Superior temporal gyrus (tissue), 1 donor: ENCODE results near the gene IVD.

Experiments
- DNase-seq: peaks from one replicate; pipeline ENCODE4 v3.0.0-alpha.2; 2016; ENCODE audit errors: extremely low spot score

IVD gene

DNA sequence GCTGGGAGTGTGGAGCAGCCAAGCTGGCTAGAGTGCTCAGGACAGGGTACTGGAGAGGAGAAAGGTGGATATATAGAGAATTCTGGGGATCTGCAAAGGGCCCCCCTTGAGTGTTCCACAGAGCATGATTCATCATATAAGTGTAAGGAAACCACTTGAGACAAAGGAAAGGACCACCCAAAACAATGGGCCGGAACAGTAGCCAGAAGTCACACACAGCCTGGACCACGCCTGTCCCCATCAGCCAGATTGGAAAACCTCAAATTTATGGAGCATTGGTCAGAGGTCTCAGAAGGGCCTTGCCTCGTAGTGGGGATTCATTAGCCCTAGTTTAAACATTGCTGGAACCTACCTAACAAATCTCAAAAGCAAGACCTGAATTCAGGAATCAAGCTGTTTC is 28.0 kb upstream of the IVD start:
- no peak for DNase-seq

- DNase-seq: no peak
Observed at GRCh38 chr15:40379374-40379773, 26.2 kb upstream of the IVD start.

- no peak for DNase-seq
Observed at GRCh38 chr15:40379853-40380252, 25.7 kb upstream of the IVD start.

DNA sequence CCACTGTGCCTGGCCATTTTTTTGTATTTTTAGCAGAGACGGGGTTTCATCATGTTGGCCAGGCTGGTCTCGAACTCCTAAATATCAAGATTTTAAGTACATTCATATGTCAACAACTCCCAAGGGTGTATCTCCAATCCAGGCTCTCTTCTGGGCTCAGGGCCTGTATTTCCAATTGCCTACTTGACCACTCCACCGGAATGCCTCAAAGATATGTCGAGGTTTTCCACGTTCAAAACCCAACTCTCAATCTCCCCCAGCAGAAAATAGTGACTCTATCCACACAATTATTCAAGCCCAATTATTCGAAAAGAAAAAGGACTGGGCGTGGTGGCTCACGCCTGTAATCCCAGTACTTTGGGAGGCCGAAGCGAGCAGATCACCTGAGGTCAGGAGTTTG is 25.0 kb upstream of the IVD start:
- DNase-seq: no peak

GRCh38 chr15:40381818-40382529 is 23.6 kb upstream of the IVD start:
- DNase-seq: no peak

GRCh38 chr15:40382580-40383456 is 22.8 kb upstream of the IVD start, which contains the start of gene KNSTRN:
Gene KNSTRN (plus strand): TSS chr15:40382721. CDS start chr15:40382836, 115 bp downstream.
- DNase-seq: peak; percentile 96

- no peak for DNase-seq
Observed at GRCh38 chr15:40386480-40386879, 19.1 kb upstream of the IVD start.

DNA sequence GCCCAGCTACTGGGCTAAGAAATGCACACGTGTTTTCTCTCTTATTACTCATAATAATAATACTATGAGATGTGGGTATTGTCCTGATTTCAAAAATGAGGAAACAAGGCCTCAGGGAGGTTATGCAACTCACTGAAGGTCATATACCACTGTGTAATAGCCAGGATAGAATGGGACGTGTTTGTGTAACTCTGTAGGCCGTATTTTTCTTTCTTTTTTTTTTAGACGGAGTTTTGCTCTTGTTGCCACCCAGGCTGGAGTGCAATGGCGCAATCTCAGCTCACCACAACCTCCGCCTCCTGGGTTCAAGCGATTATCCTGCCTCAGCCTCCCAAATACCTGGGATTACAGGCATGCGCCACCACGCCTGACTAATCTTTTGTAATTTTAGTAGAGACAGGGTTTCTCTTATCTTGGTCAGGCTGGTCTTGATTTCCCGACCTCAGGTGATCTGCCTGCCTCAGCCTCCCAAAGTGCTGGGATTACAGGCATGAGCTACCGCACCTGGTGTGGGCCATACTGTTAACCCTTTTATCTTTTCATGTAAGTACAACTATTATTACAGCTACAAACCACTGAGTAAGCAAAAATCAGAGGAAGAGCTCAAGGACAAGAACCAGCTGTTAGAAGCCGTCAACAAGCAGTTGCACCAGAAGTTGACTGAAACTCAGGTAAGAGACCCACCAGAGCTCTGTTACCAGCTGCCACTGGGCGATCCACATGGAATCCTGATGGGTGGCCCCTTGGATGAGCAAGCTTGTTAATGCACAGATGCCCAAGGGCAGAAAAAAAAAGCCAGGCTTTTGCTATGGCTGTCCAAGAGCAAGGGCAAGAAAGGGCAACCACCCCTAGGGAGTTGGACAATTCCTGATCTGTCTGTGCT is 16.4 kb upstream of the IVD start:
- DNase-seq: no peak

GRCh38 chr15:40389824-40390595 is 15.6 kb upstream of the IVD start:
- DNase-seq: no peak

- no peak for DNase-seq
Observed at GRCh38 chr15:40392986-40393948, 12.3 kb upstream of the IVD start.

DNA sequence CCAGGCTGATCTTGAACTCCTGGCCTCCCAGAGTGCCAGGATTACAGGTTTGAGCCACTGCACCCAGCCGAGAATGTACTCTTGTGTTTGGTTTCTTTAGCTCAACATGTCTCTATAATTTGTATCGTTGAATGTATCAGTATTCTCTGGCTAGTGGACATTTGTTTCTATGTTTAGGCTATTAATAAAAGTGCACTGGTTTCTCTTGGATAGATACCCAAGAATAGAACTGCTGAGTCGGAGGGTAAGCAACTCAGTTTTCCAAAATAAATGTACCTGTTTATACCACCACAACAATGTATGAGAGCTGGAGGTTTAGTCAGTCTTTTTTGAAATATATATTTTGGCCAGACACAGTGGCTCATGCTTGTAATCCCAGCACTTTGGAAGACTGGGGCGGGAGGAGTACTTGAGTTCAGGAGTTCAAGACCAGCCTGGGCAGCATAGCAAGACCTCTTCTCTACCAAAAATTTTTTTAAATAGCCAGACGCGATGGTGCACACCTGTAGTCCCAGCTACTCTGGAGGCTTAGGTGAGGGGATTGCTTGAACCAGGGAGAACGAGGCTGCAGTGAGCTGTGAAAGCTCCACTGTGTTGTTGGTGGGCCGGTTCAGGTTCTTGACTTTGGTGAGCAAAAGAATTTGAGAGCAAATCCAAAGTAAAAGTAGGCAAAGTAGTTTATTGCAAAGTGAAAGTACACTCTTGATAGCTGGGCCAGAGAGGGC is 7.7 kb upstream of the IVD start:
- DNase-seq: no peak

DNA sequence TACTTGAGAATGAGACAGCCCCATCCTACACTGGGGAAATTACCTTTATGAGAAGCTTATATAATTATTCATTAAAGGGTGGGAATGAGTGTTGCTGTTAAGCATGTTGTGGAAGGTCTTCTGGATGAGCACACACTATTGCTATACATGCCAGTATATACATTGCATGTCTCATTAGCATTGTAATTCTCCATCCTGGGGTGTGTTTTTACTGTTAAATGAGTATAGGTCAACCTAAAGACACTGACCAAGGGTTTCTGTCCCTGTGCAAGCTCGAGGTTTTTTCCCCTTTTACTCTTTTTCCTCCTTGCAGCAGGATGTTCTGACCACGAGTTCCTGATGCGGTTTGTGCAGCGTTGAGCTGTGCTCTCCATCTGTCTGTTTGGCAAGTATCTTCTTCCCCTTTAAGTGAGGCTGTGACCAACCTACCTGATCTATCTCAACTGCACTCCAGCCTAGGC is 7.2 kb upstream of the IVD start:
- peak; percentile 37 for DNase-seq

DNA sequence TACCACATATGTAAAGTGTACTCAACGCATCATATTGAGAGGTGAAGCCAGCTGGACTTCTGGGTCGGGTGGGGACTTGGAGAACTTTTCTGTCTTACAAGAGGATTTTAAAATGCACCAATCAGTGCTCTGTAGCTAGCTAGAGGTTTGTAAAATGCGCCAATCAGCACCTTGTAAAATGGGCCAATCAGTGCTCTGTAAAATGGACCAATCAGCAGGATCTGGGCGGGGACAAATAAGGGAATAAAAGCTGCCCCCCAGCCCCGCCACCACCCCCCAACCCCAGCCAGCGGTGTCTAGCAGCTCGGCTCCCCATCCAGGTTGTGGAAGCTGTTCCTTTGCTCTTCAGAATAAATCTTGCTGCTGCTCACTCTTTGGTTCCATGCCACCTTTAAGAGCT is 6.2 kb upstream of the IVD start:
- DNase-seq: no peak

GRCh38 chr15:40407330-40407990 is 1.9 kb downstream of the IVD start:
- DNase-seq: no peak

- DNase-seq: no peak
Observed at GRCh38 chr15:40409366-40409765, 3.8 kb downstream of the IVD start.

GRCh38 chr15:40410476-40410875 is 4.9 kb downstream of the IVD start:
- DNase-seq: no peak

DNA sequence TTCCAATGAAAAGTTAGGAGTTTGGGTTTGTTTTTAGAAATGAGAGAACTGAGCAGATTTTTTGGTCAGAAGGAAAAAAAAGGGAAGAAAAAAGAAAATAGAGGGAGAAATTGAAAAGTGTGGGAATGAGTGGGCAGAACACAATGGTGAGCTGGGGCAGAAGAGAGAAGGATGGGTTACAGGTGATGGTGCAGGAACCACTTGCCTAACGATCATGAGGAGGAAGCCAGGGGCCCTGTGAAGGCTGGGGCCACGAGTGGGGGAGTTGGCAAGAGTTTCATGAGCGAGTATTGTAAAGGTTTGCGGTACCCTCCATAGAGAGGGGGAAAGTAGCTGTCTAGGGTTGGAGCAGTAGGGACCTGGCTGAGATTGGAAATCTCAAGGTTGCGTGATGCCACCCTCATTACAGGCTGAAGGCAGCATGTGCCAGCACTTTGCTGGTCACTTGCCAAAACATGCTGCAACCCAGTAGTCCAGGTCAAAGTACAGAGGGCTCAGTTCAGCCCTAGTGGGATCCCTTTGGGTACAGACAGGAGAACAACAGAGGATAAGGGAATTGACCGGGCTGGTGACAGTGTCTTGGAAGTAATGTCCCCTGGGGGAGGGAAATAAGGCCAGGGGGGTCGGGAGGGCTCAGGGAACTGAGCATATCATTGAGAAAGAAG is 6.6 kb downstream of the IVD start:
- no peak for DNase-seq

DNA sequence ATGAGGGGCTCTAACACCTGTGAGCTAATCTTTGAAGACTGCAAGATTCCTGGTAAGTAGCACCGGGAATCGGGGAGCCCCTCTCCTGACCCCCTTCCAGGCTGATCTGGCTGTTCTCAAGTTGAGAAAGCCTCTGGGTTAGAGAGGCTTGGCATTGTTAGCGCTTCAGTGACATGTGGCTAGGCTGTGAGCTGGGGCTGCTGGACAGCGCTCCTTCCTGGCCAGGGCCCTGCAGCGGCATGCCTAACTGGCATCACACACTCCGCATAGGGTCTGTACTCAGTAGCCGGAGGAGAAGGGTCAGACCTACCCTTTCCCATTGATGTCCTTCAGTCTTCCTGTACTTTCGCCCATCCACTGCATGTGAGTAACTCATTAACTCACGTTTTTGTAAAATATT is 7.4 kb downstream of the IVD start:
- no peak for DNase-seq
